HEK293 (cell line): ENCODE results near the gene LRRIQ3.

Experiments
- ZBTB20 ChIP-seq: fragments of 450-650 bp; formaldehyde crosslinking; IDR thresholded peaks from 2 replicates; pipeline ENCODE4 v1.5.1; 2016; ENCODE audit warnings: missing biosample characterization, missing genetic modification characterization
- ZNF121 ChIP-seq: fragments of 450-650 bp; formaldehyde crosslinking; IDR thresholded peaks from 2 replicates; pipeline ENCODE4 v1.5.1; 2016; ENCODE audit warnings: missing biosample characterization, missing genetic modification characterization
- ZNF518A ChIP-seq: fragments of 450-650 bp; formaldehyde crosslinking; conservative IDR thresholded peaks from 2 replicates; pipeline ENCODE4 v1.5.1; 2016; ENCODE audit warnings: low read depth, missing biosample characterization, missing genetic modification characterization
- ZNF704 ChIP-seq: fragments of 450-650 bp; formaldehyde crosslinking; IDR thresholded peaks from 2 replicates; pipeline ENCODE4 v1.5.1; 2016; ENCODE audit warnings: missing biosample characterization, missing genetic modification characterization
- ZNF776 ChIP-seq: fragments of 450-650 bp; formaldehyde crosslinking; IDR thresholded peaks from 2 replicates; pipeline ENCODE4 v1.5.0; 2017; ENCODE audit warnings: missing biosample characterization, missing genetic modification characterization, borderline replicate concordance
- ZNF843 ChIP-seq: fragments of 450-650 bp; formaldehyde crosslinking; IDR thresholded peaks from 2 replicates; pipeline ENCODE4 v1.5.1; 2016; ENCODE audit warnings: missing biosample characterization, missing genetic modification characterization
- ZSCAN16 ChIP-seq: fragments of 450-650 bp; formaldehyde crosslinking; IDR thresholded peaks from 2 replicates; pipeline ENCODE4 v1.5.1; 2016; ENCODE audit warnings: missing biosample characterization, missing genetic modification characterization
- TF ChIP-seq, protein P1 (sequence below): fragments of 450-650 bp; formaldehyde crosslinking; IDR thresholded peaks from 2 replicates; pipeline ENCODE4 v1.5.1; 2016; ENCODE audit warnings: missing biosample characterization, missing genetic modification characterization, low read depth
- TF ChIP-seq, protein P2 (sequence below): fragments of 450-650 bp; formaldehyde crosslinking; IDR thresholded peaks from 2 replicates; pipeline ENCODE4 v1.5.1; 2016; ENCODE audit warnings: missing biosample characterization, missing genetic modification characterization

LRRIQ3 gene

GRCh38 chr1:73978964-73979363 lies 219.0 kb downstream of the LRRIQ3 start (continued):
- TF ChIP-seq ZNF518A (tag by site-specific recombination): no peak
- TF ChIP-seq, protein P1, sequence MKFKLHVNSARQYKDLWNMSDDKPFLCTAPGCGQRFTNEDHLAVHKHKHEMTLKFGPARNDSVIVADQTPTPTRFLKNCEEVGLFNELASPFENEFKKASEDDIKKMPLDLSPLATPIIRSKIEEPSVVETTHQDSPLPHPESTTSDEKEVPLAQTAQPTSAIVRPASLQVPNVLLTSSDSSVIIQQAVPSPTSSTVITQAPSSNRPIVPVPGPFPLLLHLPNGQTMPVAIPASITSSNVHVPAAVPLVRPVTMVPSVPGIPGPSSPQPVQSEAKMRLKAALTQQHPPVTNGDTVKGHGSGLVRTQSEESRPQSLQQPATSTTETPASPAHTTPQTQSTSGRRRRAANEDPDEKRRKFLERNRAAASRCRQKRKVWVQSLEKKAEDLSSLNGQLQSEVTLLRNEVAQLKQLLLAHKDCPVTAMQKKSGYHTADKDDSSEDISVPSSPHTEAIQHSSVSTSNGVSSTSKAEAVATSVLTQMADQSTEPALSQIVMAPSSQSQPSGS (tag by site-specific recombination): no peak
- no peak for TF ChIP-seq ZNF776 (tag by site-specific recombination)
- TF ChIP-seq ZNF704: no peak
- no peak for TF ChIP-seq ZNF843 (tag by site-specific recombination)
- TF ChIP-seq ZNF121: no peak
- TF ChIP-seq, protein P2, sequence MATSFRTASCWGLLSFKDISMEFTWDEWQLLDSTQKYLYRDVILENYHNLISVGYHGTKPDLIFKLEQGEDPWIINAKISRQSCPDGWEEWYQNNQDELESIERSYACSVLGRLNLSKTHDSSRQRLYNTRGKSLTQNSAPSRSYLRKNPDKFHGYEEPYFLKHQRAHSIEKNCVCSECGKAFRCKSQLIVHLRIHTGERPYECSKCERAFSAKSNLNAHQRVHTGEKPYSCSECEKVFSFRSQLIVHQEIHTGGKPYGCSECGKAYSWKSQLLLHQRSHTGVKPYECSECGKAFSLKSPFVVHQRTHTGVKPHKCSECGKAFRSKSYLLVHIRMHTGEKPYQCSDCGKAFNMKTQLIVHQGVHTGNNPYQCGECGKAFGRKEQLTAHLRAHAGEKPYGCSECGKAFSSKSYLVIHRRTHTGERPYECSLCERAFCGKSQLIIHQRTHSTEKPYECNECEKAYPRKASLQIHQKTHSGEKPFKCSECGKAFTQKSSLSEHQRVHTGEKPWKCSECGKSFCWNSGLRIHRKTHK (tag by site-specific recombination): no peak
- TF ChIP-seq ZBTB20 (tag by site-specific recombination): no peak
- no peak for TF ChIP-seq ZSCAN16 (tag by site-specific recombination)
